ENCODE measurements around the gene HNMT.
"Not testable (repeated sequence)": the region's sequence is repeated elsewhere in the genome, so short reads cannot be mapped to it uniquely, and the experiment has no call there.

The HNMT gene

DNA sequence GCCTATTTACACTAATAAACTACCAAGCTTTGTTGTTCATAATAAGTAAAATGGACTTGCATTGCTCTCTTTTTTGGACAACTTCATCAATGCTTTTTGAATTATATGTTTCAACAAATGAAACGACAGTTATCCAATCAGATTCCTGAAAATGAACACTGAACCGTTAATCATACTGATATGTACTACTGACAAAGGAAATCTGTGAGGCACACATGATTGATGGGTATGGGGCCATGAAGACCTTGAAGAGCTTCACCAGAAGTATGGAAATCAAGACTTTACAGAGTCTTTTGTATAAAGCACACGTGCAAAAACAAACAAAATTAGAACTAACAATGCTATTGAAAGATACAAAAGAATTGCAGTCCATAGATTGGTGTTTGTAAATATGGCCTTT is 51.2 kb downstream of the HNMT start:
- DNase-seq: no peak

DNA sequence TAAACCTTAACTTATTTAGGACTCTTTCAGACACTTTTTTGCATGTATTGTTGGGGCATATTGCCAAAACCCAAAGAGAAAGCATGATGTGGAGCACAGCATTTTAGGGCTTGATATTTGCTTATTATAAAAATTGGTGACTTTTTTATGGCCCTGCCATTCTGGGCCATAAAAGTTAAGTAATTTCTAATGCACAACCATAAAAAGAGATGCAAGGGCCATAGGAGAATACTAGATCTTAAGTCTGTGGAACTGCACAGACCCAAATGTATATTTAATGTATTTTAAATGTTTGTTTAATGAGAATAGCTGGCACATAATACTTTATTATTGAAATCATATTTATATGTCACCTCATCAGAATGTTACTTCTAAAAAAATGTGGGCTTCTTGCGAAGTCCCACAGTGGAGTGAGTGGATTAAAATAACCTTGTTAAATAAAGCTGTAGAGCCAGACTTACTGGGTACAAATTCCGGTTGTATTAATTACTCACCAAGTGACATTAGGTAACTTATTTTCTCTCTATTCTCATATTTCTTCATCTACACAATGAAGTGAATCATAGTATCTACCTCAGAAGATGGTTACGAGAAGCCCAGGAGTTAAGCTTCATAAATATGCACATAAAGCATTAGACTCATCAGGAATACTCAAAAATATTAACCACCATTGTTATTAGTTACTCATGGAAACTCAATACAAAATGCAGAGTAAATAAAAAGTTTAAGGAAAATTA is 52.2 kb downstream of the HNMT start:
- DNase-seq: no peak

DNA sequence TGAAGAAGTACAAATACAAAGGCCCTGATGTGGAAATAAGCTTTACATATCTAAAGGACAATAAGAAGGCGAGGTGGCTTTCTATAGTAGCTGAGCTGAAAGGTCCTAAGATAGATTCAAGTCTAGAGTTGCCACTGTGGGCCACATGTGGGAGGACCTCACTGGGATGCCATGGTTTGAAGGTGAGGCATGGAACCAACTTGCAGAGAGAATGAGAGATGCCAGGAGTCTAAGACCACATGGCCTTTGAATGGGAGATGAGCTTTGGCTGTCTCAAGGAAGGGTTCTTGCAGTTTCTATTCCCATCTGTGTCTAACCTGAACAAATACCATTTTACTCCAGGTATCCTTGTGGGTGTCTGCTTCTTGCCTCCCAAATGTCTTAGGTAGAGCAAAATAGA is 53.6 kb downstream of the HNMT start:
- no peak for DNase-seq

DNA sequence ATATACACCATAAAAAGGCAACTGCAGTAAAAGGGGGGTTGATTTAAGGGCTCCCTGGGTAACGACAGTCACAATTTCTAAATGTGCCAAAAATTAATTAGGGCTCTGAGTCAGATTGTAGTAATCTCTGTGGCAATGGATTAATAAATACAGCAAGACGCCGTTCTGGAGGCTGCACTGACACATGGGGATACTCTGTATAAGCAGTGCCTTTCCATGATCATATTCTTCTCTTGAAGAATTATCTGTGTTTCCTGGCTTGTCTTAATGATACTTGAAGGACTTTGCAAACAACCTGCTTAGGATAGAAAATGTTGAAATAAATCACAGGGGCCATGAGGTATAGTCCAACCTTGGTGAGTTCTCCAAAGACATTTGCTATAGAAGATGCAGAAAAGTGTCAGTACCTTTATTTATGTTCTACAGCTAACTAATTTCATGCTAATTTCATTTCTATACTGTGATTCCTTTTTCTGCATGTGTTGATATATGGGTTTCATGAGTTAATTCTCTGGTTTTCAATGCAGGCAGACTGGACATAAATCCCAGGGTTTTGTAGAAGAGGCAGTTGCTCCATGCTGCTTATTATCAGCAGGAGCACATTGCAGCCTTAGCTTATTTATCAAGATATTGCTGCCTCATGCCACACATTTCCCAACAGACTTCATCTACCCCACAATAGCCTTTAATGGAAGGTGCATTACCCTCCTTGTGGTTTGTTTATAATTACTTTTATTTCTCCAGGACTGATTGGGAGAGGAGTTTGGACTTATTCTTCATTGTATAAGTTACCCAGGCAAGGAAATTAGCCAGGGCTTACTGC is 54.8 kb downstream of the HNMT start:
- DNase-seq: no peak

DNA sequence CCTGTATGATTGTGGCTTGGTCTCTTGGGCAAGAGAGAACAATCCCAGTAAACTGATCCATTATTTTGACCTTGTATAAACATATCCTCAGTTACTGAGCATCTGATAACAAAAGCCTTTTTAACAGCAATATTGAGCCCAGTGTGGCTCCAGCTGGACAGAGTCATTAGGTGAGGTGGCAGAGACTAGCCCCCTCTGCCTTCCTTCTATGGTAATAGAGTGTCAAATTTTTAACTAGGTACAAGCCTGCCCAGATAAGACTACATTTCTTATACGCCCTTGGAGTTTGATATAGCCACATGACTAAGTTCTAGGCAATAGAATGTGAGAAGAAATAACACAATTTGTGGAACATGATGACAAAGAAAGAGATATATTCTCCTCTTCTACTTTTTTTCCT is 56.2 kb downstream of the HNMT start:
- DNase-seq: no peak

DNA sequence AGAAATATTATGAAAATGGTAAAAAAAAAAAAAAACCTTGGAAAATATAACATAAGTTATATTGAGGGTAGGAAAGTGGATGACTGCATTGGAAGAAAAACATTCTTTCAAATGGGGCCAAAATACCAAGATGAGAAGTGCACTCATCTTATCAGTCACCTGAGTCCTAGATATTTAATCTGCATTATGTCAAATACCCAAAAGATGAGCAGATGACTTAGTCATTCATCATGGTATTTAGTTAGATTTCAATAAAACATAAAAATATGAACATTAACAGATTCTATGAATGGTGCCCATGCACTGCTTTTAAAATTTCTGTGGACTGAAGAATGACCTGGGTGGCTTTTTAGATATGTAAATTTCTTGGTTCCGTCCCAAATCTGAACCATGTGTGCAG is 56.9 kb downstream of the HNMT start:
- DNase-seq: no peak

DNA sequence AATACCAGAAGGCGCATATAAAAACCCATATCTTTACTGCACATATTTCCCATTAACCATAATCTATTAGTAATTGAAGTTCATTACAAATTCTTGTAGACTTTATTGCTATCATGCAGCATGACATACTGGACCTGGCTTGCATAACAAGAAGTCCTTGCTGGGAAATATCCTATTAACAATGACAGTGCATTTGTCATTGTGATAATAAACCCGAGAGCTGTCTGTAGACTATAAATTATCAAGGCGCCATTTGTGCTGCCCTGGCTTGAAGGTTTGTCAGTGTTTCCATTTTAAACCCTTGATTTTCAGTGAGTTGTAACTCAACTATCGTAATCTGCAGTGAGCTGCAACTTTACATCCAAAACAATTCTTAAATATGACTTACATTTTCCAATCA is 59.0 kb downstream of the HNMT start:
- no peak for DNase-seq

DNA sequence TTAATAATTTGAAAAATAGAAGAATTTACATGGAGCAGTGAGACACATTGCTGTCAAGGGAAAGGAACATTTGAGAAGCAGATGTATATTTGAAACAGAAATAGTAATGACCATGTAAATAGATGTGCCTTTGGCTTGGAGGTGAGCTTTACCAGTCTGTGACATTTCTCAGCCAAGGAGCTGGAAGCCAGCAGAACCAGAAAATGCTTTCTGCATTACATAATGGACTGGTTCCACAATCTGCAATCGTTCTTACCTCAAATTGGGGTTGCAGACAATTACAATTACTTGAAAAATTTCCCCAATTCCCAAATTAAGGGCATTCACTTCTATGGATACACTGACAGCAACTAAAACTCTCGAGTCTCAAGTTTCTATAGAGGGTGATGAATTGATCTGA is 59.7 kb downstream of the HNMT start:
- no peak for DNase-seq

DNA sequence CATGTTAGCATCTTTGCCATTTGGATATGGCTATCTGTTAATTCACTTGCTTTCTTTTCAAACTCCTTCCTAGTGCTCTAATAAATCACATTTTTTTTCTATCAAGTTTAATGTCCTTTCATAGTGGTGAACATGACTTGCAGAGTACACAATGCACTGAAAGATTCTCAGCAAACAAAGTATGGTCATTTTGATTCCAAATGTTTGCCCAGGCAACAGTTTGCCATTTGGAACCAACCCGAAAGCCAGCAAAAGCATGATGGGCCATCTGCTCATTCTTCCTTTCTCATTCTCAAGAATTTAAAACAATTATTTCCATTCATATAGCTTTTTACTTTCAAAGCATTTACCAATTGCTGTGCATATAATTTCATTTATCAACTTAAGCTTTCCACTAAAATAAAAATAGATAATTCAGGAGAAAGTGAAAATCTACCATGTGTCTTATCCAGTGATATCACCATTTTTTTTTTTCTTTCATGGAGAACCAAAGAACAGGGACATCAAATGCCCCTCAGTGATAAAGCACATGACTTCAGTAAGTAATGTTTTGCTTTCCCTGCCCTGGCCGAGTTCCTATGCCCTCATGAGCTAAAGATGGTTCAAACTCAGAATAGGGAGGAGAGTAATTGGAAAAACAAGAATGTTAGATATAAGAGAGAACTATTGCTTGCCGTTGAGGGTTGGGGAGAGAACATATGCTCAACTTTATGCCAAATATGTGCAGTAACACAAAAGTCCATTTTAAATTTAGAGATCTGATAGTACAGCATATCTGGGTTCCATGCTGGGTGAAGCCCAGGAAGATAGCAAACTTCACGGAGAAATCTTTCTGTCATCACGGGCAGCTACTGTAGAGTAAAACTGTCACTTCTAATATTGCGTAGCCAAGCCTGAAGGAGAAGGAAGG is 62.1 kb downstream of the HNMT start:
- no peak for DNase-seq

DNA sequence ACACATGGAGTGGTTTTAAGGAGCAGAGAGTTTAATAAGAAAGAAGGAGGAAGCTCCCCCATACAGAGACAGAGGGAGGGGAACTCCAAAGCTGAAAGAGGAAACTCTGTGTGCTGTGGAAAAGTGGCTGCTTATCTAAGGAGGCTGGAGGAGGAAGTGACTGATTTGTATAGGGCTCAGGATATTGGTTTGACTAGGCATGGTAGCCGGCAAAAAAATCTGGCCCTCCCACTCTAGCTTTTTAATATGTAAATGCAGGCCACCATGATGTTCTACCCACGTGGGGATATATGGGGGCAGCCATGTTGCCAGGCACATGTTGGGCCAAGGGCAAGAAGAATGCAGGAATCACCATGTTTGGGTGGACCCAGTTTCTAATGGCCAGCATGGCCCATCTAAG is 64.3 kb downstream of the HNMT start:
- DNase-seq: no peak

DNA sequence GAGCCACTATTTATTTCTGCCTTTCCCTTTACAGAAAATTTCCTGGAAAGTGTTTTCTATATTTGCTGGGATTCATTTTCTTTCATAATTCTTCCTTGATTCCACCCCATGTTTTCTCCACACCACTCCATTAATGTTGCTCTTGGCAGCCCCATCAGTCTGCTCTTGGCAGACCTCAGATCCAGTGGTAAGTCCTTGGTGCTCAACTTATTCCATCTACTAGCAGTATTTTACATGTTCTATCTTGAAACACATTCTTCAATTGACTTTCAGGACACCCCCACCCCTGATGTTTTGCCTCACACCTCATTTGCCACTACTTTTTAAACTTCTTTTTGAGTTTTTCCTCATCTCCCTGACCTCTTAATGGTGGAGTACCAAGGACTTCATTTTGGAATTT is 65.0 kb downstream of the HNMT start:
- DNase-seq: no peak

DNA sequence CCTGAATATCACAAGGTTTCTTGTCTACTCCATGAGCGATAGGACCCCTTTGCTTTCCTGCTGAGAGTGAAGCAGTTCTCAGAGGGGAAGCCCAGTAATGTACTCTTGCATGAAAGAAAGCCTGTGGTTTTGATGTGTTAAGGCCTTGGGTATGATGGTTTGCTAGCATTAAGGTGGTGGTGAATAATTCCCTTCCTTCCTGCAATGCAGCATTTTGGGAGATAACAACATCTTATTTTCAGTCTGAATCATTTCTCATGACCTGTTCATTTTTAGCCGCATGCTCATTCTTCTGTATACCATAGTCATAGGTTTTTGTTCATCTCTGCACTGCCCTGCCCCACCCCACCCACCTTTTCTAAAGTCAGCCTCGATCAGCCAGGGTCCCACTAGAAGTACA is 66.2 kb downstream of the HNMT start:
- no peak for DNase-seq

DNA sequence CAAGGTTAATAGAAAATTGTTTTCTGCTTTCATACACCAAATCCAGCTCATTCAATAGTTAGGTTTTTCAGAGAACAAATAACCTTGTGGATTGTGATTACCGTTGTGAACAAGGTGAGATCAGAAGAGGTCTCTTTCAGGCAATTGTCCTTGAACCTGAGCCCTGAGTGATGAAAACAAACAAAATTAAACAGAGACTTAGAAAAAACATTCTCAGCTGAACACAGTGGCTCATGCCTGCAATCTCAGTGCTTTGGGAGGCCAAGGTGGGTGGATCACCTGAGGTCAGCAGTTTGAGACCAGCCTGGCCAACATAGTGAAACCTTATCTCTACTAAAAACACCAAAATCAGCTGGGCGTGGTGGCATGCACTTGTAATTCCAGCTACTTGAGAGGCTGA is 68.1 kb downstream of the HNMT start:
- DNase-seq: no peak

DNA sequence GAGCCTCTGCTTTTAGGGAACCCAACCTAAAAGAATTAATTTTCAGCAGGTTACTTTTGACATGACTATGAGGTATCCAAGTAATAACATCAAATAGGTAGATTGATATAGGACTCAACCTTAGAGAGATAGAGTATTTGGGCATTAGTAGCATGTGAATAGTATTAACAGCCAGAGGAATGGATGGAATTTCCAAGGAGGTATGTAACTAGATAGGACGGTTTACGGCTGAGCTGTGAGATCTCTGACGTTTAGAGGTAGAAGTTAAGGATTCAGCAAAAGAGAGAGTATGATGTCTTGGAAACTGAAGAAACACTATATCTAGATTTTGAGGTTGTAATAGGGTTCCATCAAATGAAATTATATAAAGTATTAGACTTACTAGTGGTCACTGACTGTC is 70.3 kb downstream of the HNMT start:
- DNase-seq: no peak

DNA sequence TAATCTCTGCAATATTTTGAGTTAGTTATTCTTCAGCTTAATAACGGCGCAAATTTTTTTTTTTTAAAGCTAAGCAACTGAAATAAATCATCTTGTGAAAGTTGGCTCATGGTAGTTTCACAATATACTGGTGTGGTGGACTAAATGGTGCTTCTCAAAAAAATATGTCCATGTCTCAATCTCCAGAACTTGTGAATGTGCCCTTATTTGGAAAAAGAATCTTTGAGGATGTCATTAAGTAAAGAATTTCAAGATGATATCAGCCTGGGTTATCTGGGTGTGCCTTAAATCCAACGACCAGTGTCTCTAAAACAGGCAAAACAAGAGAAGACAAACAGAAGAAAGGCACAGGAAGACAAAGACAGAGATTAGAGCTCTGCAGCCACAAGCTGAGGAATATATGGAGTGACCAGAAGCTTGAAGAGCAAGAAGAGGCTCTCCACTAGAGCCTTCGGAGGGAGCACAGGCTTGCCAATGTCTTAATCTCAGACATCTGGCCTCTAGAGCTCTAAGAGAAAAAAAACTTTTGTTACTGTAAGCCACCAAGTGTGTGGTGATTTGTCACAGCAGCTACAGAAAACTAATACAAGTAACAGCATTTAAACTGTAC is 71.4 kb downstream of the HNMT start:
- no peak for DNase-seq

DNA sequence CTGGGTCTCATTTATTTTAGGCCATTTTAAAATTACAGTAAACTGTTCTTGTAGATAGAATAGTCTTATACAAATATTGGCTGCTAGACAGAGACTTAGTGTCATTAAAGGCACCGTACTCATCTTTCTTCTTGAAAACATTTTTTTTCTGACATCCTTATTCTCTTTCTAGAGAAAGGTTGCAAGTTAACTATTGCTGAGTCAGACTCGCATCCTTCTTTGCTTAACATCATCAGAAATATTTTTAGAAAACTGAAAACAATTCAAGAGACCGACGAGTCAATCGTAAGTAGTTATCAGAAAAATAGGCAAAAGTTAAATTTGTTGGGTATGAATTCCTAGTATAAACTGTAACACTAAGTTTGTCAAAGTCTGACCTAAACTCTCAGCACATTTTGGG is 72.2 kb downstream of the HNMT start:
- DNase-seq: no peak

DNA sequence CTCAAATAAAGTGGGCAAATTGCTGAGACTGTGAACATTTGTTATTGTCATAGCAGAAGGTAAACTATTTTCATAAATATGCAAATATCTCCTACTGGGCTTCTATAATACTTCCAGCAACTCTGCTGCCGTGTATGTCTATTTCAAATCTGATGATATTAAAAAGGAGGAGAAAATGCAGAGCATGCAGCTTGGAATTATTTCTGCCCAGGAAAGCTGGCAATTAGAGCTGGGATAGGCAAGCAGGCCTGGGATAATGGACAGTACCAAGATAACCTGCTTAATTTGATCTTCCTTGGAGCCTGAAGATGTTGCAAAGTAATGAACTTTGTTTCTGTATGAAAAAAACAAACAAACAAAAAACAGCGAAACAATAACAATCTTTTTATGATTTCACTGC is 72.8 kb downstream of the HNMT start:
- DNase-seq: no peak

DNA sequence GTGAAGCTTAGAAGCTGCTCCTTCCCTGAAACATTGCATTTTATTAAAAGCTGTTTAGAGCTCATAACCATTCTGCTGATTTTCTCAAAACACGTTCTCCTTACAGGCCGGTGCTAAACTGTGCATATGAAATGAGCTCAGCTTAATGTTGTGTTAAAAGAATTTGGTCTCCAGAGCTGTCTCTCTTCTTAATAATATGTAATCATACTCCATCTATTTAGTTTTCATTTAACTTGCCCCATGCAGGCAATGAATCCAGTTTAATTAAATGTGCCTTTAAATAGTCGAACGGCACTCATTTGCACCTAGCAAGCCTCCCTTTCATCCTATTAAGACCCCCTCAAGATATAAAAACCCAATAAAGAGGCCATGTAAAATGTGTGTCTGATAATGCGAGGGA is 76.3 kb downstream of the HNMT start:
- no peak for DNase-seq

DNA sequence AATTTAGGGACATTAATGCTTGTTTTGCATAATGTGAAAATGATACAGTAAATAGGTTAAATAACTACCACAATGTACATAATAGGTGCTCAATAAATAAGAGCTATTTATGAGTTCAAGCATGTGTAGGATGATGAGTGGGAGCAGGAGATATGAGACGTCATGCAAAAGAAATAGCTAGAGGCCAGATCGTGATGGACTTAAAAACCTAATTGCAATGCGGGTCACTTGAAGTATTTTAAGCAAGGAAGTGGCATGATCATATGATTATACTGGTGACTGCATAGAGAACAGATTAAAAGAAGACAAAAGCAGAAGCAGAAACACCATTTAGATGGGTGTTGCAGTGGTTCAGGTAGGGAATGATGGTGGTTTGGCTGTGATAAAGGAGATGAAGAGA is 78.0 kb downstream of the HNMT start:
- no peak for DNase-seq

DNA sequence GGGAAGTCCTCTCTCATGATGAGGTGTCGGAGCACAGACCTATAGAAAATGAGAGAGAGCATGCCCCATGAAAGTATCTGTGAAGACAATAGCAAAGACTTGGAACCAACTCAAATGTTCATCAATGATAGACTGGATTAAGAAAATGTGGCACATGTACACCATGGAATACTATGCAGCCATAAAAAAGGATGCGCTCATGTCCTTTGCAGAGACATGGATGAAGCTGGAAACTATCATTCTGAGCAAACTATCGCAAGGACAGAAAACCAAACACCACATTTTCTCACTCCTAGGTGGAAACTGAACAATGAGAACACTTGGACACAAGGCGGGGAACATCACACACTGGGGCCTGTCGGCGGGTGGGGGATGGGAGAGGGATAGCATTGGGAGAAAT is 79.3 kb downstream of the HNMT start:
- DNase-seq: not testable (repeated sequence)

DNA sequence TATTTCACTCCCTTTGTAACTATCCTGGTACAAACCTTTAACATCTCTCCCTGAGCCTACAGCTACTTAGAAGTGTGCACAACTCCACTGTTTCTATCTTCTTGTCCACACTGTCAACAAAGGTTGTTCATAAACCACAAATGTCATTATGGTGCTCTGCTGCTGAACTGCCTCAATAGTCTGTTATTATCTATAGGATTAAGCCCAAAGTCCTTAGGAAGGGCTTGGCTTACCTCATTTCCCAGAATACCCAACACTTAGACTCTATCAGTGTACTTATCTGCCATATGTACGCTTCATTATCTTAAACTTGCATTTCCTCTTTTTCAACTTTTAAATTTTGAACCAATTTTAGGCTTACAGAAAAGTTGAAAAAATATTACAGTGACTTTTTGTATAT is 94.2 kb downstream of the HNMT start:
- no peak for DNase-seq

DNA sequence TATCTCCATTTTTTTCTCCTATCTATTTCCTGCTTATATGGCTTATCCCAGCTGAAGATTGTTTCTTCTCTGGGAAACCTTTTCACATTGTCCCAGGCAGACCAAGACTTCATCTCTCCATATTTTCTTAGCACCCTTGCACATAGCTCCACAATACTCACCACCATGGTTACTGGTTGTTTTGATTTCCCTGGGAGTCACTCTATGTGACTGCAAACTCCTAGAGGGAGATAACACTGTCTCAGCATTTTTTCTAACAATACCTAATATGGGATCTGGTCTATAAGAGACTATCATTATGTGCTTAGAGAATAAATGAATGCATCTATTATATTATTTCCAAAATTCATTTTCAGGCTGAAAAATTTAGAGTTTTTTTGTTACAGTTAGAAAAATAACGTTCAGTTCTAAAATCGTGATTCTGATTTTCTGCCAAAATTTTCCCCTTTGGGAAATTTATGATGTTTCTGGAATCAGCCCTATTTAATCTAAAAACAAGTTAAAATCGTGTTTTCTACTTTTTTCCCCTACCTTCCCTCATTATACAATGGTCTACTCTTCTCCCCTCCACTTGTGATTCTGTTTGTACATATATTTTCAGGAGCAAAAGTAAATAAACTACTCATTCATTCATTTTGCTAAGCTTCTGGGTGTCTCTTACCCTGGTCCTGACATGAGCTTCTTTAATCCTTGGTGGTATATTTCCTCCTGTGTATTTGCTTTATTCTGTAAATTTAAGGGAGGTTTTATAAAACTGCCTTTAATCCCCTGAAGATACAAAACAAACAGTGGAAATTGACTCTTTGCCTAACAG is 95.4 kb downstream of the HNMT start:
- DNase-seq: no peak
